Stimulated activated CD8-positive, alpha-beta memory T cell treated with anti-CD3 and anti-CD28 coated beads, Interleukin-15, amount 100 ng/mL, for 48 hours (primary cell): ENCODE results near the gene PMS2.
"Not testable (repeated sequence)": the region's sequence is repeated elsewhere in the genome, so short reads cannot be mapped to it uniquely, and the experiment has no call there.

ENCODE experiments used
- DNase-seq, 2 donors: peaks; one replicate each; pipeline ENCODE4 v3.0.0-alpha.2; 2020; ENCODE audit warnings: low read depth in 2 of 2

PMS2 gene, protein sequence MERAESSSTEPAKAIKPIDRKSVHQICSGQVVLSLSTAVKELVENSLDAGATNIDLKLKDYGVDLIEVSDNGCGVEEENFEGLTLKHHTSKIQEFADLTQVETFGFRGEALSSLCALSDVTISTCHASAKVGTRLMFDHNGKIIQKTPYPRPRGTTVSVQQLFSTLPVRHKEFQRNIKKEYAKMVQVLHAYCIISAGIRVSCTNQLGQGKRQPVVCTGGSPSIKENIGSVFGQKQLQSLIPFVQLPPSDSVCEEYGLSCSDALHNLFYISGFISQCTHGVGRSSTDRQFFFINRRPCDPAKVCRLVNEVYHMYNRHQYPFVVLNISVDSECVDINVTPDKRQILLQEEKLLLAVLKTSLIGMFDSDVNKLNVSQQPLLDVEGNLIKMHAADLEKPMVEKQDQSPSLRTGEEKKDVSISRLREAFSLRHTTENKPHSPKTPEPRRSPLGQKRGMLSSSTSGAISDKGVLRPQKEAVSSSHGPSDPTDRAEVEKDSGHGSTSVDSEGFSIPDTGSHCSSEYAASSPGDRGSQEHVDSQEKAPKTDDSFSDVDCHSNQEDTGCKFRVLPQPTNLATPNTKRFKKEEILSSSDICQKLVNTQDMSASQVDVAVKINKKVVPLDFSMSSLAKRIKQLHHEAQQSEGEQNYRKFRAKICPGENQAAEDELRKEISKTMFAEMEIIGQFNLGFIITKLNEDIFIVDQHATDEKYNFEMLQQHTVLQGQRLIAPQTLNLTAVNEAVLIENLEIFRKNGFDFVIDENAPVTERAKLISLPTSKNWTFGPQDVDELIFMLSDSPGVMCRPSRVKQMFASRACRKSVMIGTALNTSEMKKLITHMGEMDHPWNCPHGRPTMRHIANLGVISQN

DNA sequence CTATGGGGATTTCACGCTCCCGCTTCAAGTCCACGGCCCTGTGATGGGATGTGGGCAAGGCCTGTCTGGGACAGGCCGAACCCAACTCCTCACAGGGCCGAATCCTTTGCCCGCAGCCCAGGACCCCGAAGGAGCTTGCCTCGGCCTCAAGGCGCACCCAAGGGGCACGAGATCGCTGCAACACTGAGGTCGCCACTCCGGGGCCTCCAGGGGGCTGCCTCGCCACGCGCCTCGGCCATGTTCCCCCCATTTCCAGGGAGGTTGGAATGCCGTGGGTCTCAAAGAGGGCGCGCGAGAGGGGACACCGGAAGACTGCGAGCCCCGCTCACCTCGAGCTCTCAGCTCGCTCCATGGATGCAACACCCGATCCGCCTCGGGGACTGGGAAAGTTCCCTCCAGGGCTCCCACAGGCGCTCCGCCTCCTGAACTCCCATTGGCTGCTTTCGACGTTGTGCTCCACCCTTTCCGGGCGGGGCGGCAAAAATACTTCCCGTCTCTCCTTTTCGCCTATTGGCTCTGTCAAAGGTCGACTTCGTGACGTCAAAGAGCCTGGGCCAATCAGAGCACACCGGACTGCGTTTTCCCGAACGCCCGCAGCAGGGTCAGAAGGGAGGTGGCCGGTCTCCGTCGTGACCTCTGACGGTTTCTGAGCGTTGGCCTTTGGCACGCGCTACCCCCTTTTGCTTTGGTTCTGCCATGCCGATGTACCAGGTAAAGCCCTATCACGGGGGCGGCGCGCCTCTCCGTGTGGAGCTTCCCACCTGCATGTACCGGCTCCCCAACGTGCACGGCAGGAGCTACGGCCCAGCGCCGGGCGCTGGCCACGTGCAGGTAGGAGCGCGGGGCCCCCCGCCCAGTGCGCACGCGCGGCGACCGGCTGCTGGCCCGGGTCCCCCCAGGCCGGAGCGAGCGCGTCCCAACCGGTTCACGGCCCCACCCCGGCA is at the start of gene PMS2, which contains the start of gene AIMP2:
Gene PMS2, minus strand, starts transcription at position 382 of the 944 bp plus-strand sequence. Its CDS starts 30 bp downstream, at position 352.
Gene AIMP2, plus strand, starts transcription at position 605 of the 944 bp plus-strand sequence. Its CDS starts 92 bp downstream, at position 697.
- peak; percentile 96 for DNase-seq

DNA sequence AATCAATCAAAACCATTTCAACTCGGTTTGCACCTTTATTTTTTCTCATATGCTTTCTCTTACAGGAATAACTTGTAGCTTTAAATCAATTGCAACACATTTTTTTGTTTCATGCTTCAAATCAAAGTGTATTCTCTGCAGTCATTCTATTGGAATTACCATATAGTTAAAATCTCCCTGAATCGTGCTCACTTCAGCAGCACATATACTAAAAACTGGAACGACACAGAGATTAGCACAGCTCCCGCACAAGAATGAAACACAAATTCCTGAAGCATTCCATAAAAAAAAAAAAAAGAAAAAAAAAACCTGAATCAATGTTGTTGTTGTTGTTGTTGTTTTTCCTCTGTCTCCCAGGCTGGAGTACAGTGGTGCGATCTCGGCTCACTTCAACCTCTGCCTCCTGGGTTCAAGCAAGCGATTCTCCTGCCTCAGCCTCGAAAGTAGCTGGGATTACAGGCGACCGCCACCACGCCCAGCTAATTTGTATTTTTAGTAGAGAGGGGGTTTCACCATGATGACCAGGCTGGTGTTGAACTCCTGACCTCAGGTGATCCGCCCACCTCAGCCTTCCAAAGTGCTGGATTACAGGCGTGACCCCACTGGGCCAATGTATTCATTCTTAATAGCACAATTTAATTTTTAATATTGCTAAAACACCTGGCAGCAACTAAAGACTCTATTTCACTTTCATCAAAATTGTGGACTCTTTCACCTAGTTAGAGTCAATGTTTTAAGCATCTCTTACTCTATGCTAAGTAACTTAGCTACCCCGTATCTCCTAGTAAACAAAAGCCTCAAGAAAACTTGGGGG is 48.7 kb upstream of the PMS2 start:
- no peak for DNase-seq

DNA sequence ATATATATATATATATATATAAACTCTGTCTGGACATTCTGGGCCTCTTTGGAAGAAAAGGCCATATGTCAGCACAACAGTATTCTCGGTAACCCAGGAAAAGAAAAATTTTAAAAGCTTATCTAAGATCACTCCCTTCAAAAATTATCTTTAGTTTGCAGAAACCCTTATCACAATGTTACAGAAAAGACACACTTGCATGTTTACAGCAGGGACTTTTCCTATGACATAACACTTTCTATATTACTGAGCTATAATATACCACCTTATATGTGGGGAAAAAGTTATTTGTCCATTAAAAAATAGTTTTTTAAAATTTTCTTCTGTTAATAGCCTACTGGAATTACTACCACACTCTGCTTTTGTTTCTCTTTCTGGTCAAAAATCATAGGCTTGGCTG is 47.8 kb upstream of the PMS2 start:
- DNase-seq = no peak

DNA sequence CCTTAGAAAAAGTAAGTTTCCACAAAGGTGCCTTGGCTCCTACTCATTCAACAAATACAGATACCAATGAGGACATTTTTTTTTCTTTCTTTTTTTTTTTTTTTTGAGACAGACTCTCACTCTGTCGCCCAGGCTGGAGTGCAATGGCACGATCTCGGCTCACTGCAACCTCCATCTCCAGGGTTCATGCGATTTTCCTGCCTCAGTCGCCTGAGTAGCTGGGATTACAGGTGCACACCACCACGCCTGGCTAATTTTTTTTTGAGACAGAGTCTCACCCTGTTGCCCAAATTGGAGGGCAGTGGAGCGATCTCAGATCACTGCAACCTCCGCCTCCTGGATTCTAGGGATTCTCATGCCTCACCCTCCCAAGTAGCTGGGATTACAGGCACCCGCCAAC is 42.3 kb upstream of the PMS2 start:
- not testable (repeated sequence) for DNase-seq

DNA sequence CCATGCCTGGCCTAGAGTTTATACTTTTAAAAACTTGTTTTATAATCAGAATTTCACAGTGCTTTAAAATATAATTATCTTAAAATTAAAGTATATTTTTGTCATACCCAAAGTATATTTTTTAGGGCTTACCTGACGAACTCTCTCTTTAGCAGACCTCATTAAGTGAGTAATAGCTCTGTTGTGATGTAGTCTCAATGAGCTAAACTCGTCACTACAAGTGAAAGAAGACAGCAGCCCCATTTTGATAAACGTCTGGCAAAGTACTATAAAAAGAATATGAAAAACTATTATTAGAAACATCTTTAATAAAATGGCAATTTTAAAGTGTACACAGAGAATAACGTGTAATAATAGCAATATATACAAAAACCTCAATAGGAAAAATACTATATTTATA is 40.9 kb upstream of the PMS2 start:
- DNase-seq = no peak

DNA sequence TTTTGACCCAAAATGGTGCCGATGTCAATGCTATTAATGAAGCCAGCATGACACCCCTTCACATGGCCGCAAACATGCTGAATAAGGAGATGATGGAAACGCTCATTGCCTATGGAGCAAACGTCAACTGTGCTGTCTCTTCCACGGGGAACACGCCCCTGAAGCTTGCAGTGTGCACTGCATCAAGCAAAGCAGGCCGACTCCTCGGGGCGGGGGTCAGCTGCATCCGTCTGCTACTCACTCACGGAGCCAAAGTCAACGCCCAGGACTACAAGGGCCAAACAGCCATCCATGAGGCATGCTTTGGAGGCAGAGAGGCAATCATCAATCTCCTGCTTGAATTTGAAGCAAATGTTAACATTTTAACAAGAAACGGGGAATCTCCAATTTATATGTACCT is 26.8 kb upstream of the PMS2 start:
- no peak for DNase-seq

DNA sequence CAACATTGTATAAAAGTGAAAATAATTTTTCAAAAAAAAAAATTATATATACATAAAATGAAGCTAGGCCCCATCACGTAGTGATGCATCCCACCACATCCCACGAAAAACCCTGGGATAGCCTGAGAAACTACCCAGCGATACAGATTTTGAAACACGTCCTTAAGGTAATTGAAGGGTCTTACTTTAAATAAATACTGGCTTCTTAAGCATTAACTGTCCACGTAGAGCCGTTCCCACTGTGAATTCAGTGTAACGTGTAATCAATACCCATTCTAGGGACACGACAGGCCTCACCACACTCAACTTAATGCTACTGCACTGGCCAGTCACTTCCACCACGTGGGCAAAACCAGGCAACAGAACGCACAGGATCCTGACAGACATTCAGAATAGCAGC is 26.3 kb upstream of the PMS2 start:
- no peak for DNase-seq

DNA sequence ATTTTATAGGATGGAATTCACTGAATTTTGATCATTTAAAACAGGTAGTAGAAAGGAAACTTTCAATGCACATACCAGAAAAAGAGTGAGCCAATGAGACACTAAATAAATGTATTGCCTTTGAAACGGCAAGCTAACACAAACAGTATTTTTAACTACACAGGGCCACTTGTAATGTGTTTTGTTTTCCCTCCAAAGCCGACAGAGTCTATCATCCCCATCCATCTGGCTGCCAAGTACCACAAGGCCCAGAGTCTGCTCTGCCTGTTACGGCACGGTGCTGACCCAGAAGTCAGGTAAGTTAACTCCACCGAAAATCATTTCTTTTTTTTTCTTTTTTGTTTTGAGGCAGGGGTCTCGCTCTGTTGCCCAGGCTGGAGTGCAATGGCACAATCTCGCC is 23.8 kb upstream of the PMS2 start:
- DNase-seq = no peak

DNA sequence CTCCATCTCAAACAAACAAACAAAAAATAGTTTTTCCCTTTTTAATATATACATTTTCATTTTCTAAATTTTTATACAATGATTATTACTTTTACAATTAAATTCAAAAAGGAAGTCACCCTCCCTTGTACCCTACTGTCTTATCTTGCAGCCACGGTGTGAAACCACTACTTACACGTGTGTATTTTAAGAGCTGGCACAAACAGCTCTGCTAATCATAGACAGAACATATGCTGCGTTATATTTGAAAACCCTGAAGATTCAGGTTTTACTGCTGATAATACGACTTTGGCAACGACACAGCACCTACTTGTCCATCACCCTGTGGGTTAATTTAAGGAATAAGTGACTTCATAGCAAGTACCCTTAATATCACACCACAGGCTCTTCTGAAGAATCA is 23.3 kb upstream of the PMS2 start:
- DNase-seq = no peak

DNA sequence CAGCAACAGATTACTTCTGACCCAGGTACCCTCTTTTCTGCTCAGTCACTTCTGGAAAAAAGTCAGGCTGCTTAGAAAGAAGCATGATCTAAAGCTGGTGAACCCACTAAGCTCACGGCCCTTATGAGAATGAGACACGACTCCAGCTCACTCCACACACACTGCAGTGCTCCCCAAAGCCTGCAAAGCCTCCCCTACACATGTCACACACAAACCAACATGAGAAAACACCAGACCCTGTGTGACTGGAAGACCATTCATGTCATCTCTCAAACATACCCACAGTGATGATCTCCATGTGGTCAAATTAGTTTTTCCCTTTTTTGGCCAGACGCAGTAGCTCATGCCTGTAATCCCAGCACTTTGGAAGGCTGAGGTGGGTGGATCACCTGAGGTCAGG is 22.7 kb upstream of the PMS2 start:
- DNase-seq = no peak

DNA sequence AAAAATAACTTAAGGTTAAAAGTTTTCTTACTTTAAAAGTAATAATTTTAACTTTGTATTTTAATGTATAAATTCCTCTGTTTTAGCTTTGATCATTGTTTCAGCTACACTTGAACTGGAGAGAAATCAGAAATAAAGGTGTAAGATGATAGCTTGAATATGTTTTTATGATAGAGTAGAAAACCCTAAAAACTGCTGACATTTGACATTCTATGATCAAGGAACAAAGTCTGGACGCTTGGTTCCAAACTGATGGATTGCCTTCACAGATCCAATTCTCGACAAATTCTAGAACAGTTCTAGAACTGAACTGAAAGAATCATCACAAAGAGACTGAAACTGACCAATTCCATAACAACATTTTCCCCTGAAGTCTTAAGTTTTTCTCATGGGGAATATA is 22.1 kb upstream of the PMS2 start, which contains the start of gene ANKRD61:
Gene ANKRD61, plus strand, starts transcription at position 389 of the 400 bp plus-strand sequence. Its CDS starts 0 bp downstream, at position 389.
- DNase-seq = no peak

DNA sequence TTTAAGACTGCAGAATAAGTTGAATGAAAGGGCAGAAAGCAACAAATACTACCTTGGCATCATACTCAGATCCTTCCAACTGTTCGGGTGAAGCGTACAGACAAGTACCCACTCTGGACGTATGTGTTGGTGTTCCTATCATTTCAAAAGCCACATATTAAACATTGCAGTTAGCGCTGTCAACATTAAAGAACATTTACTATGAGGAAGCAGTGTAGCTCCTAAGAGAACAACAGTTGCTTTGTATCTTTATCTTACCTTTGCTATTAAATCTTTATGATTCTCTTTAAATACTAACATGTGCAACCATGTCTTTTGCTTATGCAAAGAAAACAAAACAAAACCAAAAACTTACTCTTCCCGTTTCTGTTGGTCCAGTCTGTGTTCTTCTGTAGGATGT is 19.7 kb upstream of the PMS2 start:
- no peak for DNase-seq

DNA sequence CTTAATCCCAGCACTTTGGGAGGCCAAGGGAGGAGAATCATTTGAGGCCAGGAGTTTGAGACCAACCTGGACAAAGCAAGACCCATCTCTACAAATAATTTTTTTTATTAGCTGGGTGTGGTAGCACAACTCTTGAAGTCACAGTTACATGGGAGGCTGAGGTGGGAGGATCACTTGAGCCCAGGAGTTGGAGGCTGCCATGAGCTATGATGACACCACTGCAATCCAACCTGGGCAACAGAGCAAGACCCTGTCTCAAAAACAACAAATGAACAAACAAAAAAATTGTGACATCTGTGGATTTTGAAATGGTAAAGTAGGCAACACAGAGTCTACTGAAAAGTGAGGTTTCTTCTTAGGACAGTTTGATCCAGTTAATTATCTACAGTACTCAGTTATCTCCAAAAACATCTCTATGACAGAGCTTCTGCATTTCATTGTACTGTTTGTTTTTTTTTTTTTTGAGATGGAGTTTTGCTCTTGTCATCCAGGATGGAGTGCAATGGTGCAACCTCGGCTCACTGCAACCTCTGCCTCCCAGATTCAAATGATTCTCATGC is 19.0 kb upstream of the PMS2 start:
- no peak for DNase-seq

DNA sequence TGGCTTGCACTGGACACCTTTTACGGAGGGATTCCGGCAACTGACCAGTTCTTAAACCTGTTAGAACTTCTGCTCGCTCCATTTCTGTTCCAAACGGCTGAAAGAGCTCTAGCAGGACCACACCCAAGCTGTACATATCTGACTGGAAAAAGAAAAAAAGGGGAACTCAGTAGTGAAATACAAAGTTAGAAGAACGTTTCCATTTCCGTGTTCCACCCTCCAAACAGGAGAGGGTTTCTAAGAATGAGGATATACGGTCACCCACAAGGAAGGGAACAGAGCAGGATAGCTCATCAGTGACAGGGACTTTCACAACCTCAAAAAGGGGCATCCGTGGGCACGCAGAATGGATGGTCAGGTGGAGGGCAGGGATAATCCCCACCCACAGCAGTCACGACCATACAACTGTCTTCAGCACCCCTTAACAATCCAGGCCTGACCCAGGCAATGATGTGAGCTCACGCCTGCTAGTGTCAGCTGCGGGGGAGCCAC is 18.0 kb upstream of the PMS2 start:
- DNase-seq = no peak

DNA sequence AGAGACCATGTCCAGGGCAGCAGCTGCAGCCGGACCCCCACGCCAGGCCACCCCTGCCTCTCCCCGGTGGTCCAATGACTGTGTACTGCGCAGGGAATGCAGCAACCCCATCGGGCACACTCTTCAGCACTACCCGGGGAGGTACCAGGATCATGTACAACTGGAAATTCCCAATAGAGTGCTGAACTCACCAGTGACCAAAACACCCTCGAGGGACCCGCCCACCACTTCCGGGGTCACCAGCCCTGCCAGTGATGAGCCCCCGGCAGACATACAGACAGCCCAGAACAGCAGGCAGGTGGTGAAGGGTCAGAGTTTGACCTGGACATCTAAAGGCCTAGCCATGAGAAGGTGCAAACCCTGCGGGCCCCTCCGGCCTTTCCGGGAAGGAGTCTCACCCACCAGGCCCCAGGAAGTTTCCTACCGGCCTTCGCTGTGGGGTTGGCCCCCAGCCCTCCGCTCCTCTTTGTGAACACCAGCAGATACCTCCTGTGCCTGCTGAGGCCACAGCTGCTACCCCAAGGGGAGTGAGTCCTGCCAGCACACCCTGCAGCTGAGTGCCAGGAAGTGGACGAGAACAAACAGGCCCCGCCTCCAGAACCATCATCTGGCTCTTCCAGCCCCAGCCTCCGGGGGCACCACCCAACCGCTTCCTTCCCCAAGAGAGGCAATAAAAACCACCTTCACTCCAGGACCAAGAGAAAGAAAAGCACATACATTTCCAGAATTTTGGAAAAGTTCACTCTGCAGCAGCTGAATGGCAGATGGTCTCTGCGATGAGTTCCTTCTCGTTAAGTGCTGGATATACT is 17.4 kb upstream of the PMS2 start:
- DNase-seq = peak; percentile 40 to 53

DNA sequence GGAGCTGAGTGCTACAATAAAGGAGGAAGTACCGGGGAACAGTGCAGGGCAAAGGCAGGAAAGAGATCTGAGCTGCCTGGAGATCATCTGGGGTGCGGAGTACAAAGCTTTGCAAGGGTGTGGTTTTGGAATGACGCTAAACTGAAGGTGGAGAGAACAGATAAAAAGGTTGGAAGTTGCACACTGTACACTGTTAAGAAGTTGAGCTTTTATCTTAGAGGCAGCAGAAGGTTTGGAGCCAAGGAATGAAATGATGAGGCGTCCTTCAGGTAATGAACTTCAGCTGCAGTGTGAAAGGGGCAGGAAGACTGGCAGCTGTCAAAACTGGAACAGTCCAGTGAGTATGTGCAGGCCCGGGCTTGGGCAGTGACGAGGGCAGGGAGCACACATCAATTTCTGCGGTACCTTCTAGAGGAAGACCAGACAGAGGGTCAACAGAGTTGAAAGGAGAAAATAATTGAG is 15.2 kb upstream of the PMS2 start:
- no peak for DNase-seq

DNA sequence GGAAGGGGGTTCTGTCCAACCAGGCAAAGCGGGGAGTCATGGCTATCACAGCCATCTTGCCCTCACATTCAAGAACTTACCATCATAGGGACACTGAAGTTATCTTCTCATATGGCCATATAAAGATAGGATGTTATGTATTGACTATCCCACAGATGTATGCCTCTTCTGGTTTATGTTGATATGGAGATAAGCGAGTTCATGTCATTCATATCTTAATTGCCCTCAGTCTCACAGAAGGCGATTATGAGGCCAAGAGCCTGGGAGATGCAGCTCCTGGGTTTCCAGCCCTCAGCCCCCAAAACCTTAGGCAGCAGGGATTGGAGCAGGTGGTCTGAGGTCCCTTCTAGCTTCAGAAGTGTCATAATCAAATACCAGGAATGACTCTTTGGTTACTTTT is 13.9 kb upstream of the PMS2 start:
- DNase-seq = no peak

DNA sequence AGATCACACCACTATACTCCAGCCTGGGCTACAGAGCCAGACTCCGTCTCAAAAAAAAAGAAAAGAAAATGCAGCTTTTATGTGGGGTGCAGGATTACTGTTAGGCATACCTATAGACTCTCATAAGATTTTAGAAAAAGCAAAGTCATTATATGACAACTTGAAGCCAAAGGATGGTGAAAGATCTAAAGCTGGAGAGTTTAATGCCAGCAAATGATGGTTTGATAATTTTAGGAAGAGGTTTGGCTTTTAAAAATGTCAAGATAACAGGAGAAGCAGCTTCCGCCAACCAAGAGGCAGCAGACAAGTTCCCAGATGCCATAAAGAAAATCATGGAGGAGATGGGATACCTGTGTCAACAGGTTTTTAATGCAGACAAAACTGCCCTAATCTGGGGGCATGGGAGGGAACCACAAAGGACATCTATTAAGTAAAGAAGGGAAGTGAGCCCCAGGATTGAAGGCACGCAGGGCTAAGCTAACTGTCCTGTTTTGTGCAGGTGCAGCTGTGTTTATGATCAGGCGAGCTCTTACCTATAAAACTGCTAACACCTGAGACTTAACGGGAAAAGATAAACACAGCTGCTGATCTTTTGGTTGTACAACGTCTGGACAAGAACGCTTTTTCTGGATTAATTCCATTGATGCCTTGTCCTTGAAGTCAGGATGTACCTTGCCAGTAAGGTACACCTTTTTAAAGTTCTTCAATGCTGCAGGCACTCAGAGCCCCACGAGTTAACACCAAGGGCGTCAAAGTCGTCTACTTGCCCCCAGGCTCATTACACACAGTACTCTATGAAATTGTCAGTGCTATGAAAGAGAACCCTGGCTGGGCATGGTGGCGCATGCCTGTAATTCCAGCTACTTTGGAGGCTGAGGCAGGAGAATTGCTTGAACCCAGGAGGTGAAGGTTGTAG is 11.8 kb upstream of the PMS2 start:
- DNase-seq = no peak
